Measurements from ENCODE around the gene BEGAIN. TPM values are rescaled to one million over a fixed set of nuclear protein-coding genes. Genes with fewer than 3 reads are reported as not detected.

The BEGAIN gene
- polyA plus RNA-seq, 1 donor from 2014 or later = 10.9 TPM

DNA sequence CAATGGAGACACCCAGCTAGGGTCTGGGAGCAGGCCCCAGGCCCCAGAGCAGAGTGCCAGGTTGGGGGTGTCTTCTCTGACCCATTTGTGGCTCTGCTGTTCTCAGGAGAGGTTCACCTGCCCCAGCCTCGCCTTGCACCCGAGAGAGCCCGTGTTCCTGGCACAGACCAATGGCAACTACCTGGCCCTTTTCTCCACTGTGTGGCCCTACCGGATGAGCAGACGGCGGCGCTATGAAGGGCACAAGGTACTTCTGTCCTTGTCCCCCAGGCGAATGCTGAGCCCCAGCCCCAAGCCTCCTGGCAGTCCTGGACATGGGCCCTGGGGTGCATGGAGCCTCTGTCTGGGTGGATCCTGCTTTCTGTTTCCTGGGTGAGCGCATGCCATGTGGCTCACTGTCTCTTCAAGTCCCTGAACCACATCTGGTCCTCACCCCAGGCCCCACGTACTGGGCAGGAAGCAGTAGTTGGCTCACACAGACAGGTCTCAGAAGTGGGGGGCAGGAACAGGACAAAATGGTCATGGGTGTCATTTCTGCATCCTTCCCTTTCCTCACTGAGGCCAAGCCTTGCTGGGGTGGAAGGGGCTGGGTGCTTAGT is 58.2 kb downstream of the BEGAIN start:
- TF ChIP-seq TAF1 (IDR thresholded peaks at IDR 0.05; ENCODE audit: low read depth) (no peak), EZH2 (IDR thresholded peaks at IDR 0.05; ENCODE audit: borderline replicate concordance, insufficient read depth, low read length, poor library complexity, severe bottlenecking) (no peak)
- TF ChIP-seq, protein P1, sequence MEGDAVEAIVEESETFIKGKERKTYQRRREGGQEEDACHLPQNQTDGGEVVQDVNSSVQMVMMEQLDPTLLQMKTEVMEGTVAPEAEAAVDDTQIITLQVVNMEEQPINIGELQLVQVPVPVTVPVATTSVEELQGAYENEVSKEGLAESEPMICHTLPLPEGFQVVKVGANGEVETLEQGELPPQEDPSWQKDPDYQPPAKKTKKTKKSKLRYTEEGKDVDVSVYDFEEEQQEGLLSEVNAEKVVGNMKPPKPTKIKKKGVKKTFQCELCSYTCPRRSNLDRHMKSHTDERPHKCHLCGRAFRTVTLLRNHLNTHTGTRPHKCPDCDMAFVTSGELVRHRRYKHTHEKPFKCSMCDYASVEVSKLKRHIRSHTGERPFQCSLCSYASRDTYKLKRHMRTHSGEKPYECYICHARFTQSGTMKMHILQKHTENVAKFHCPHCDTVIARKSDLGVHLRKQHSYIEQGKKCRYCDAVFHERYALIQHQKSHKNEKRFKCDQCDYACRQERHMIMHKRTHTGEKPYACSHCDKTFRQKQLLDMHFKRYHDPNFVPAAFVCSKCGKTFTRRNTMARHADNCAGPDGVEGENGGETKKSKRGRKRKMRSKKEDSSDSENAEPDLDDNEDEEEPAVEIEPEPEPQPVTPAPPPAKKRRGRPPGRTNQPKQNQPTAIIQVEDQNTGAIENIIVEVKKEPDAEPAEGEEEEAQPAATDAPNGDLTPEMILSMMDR (IDR thresholded peaks at IDR 0.05; ENCODE audit: poor library complexity, severe bottlenecking) = no peak
- TF ChIP-seq, protein P2, sequence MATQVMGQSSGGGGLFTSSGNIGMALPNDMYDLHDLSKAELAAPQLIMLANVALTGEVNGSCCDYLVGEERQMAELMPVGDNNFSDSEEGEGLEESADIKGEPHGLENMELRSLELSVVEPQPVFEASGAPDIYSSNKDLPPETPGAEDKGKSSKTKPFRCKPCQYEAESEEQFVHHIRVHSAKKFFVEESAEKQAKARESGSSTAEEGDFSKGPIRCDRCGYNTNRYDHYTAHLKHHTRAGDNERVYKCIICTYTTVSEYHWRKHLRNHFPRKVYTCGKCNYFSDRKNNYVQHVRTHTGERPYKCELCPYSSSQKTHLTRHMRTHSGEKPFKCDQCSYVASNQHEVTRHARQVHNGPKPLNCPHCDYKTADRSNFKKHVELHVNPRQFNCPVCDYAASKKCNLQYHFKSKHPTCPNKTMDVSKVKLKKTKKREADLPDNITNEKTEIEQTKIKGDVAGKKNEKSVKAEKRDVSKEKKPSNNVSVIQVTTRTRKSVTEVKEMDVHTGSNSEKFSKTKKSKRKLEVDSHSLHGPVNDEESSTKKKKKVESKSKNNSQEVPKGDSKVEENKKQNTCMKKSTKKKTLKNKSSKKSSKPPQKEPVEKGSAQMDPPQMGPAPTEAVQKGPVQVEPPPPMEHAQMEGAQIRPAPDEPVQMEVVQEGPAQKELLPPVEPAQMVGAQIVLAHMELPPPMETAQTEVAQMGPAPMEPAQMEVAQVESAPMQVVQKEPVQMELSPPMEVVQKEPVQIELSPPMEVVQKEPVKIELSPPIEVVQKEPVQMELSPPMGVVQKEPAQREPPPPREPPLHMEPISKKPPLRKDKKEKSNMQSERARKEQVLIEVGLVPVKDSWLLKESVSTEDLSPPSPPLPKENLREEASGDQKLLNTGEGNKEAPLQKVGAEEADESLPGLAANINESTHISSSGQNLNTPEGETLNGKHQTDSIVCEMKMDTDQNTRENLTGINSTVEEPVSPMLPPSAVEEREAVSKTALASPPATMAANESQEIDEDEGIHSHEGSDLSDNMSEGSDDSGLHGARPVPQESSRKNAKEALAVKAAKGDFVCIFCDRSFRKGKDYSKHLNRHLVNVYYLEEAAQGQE (IDR thresholded peaks at IDR 0.05; ENCODE audit: borderline replicate concordance) = no peak
- Histone ChIP-seq H3F3A (ENCODE audit: insufficient read depth, low read length, poor library complexity, severe bottlenecking) (no peaks in the 10 kb centered on the region), H3K4me2 (ENCODE audit: low read length) (no peak overlapping the region), H3K79me2 (replicated peaks; ENCODE audit: insufficient read depth, low read length) (no peaks in the 10 kb centered on the region), H2AFZ (ENCODE audit: low read depth, low read length) (no peak overlapping the region), H3K9me2 (ENCODE audit: insufficient read depth, low read length) (no peaks in the 10 kb centered on the region), H3K9ac (ENCODE audit: low read length) (no peak overlapping the region), H4K20me1 (ENCODE audit: insufficient read depth) (no peaks in the 10 kb centered on the region), H3K27me3 (ENCODE audit: insufficient read depth, low read depth, low read length) (no peaks in the 10 kb centered on the region), H3K27ac (ENCODE audit: low read length) (no peak overlapping the region), H3K4me3 (ENCODE audit: low read length) (no peak overlapping the region), H3K36me3 (ENCODE audit: insufficient read depth, low read length) (no peaks in the 10 kb centered on the region), H3K9me3 (ENCODE audit: low read length) (no peaks in the 10 kb centered on the region)

- H4K20me1 ChIP-seq (ENCODE audit: insufficient read depth) = no peaks in the 10 kb centered on the region
- no peaks in the 10 kb centered on the region for H3F3A ChIP-seq (ENCODE audit: insufficient read depth, low read length, poor library complexity, severe bottlenecking)
- H3K27ac ChIP-seq (ENCODE audit: low read length) = no peak overlapping the region
- TF ChIP-seq, protein P2 (IDR thresholded peaks at IDR 0.05; ENCODE audit: borderline replicate concordance) = no peak
- no peaks in the 10 kb centered on the region for H3K79me2 ChIP-seq (replicated peaks; ENCODE audit: insufficient read depth, low read length)
- H3K9ac ChIP-seq (ENCODE audit: low read length) = no peak overlapping the region
- H3K9me3 ChIP-seq (ENCODE audit: low read length) = no peaks in the 10 kb centered on the region
- H3K36me3 ChIP-seq (ENCODE audit: insufficient read depth, low read length) = no peaks in the 10 kb centered on the region
- H2AFZ ChIP-seq (ENCODE audit: low read depth, low read length) = no peak overlapping the region
- H3K4me2 ChIP-seq (ENCODE audit: low read length) = no peak overlapping the region
- no peak overlapping the region for H3K4me3 ChIP-seq (ENCODE audit: low read length)
- H3K9me2 ChIP-seq (ENCODE audit: insufficient read depth, low read length) = no peaks in the 10 kb centered on the region
- no peaks in the 10 kb centered on the region for H3K27me3 ChIP-seq (ENCODE audit: insufficient read depth, low read depth, low read length)
These were observed 60.6 kb downstream of the BEGAIN start for GRCh38 chr14:100526632-100527031.
